ENCODE measurements around the gene CTNNA2.

Gene CTNNA2

DNA sequence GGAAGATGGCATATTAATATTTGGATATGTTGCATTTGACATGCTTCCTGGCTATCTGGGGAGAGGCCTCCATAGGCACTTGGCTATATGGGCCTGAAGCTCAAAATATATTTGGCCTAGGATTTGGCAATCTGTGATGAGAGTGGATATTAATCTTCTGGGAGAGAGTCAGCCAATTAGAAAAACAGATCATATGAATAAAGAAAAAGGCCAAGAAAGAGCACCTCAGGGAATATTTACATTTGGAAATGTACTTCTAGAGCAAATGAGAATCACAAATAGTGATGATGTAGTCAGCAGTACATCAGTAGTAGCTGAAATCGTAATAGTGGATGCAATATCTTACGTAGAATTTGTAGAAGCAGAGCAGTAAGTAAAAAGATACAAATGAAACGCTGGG lies 277.0 kb downstream of the CTNNA2 start:
- no peak for DNase-seq (ENCODE audit: low read depth, low spot score)

DNA sequence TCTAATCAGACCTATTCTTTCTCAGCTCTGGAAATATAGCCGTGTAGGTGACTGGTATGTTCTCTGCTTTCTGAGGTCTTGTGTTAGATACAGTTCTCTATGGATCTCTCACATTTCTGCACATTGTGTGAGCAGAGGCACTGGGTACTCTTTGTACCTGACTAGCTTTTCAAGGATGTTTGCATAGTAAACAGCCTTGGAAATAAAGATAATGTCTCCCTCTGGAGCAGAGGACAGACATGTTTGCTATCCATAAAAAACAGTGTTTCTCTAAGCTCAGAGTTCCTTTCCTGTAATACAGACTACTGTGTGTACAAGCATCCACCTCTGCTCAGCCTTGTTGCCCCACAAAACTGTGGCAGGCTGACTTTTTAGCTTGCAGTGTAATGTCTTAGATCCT lies 279.2 kb downstream of the CTNNA2 start:
- DNase-seq (ENCODE audit: low read depth, low spot score) = no peak

DNA sequence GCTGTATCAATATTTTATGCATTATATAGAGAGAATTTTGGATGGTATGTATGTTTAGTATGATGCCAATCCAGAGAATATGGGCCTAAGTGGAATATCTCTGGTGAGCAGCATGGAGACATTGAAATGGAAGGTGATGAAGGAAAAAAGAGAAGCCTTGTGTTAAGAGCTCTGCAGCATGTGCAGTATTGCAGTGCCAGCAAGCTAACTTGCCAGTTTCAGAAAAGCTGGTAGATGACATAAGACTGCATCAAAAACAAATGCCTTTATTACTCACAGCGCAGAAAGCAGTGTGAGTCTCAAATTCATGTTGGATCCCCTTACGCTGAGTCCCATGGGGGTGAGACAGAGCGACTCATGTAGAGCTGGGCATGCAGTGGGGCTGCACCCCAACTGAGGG lies 280.2 kb downstream of the CTNNA2 start:
- no peak for DNase-seq (ENCODE audit: low read depth, low spot score)

DNA sequence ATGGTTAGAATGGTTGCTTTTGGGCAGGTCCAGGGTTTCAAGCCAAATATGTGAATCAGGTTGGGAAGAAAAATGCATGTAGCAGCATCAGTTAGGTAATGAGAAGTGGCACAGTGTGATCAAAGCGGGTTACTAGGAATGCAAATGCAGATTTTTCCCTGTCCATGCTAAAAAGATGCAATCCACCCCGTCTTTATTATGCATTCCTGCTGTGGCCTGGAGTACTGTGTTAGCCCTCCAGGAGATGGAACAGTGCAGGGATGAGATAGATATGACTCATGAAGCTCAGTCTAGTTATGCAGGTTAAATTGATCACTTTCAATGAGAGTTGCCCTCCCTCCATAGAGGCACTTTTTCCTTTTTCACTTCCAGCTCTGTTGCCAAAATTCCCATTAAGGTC lies 283.8 kb downstream of the CTNNA2 start:
- DNase-seq (ENCODE audit: low read depth, low spot score) = no peak

DNA sequence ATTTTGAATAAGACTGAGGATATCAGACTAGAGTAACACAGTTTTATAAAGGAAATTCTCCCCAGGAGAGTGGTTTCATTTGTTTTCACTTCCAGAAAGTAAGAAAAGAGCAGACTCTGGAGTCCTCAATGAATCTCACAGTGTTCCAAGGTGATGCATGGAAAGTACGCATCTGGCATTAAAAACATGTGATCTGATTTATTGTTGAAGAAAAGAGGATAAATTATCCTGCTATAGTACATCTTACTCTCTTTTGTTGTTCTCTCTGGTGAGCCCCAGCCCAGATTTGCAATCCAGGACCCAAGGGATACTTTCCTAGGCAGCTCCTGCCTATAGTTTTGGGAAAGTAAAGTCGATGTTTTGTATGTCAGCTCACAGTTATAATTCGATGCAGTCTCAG lies 285.9 kb downstream of the CTNNA2 start:
- DNase-seq (ENCODE audit: low read depth, low spot score) = no peak

DNA sequence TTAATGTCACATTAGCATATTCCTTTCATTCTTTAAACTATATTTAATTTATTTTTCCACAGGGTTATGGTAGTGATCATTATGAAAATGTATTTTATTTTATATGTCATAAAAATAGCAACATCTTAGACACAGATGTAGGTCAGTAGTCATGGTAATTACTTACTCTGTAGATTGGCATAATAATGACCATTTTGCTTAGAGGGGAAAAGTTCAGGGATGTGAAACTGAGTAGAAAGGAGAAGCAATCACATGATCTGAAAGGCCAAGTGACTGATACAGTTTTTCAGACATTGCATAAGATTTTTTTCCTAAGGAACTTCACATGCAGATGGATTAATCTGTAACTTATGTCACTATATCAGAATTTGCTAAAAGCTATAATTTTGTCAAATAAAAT lies 286.9 kb downstream of the CTNNA2 start:
- no peak for DNase-seq (ENCODE audit: low read depth, low spot score)

DNA sequence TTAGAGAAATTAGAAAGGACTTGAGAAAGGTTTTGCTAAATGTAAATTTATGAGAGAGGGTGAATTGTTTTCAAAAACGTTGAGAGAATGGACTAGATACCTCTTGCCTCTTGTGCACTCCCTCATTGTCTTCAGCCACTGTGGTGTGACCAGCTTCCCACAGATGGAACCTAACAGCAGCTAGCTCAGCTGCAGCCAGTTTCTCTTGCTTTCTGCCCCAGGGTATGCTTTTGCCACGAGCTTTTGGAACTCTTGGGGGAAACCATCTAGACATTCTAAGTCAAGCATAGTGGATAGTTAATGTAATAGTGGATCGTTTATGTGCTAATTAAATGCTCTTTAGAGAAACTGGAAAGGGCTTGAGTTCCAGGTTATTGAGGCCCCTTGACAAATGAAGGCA lies 288.2 kb downstream of the CTNNA2 start:
- DNase-seq (ENCODE audit: low read depth, low spot score) = peak; percentile 23

DNA sequence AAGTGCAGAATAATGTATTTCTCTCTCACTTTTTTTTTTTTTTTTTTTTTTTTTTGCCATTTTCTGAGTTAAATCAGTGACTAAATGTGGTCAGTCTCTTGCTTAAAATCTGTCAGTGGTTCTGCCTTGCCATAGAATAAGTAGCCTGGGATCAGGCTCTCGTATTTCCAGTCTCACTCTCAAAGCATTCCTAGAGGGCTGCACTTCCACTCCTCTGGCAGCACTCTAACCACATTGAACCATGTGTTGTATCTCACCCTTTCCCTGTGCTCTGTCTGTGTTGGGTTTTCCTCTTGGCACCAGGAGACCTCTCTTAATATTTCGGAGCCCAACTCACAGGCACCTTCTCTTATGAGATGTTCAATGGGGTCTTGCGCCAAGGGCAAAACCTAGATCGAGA lies 304.4 kb downstream of the CTNNA2 start:
- DNase-seq (ENCODE audit: low read depth, low spot score) = no peak

DNA sequence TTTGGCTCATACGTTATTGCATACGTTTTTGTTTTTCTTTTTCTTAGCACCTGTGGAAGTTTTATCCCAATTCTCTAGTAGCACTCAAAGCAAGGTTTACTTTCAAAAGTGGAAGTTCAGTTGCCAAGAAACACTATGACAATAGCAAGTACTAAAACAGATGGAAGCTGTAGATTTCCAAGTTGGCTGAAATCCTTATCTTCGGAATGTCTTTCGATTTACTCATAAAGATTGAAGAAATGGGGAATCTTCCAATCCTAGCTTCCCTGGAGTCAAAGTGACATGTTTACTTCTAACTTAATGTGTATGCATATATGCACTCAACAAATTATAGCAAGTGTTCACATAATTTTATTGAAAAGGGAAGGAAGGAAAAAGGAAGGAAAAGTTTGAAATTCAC lies 307.4 kb downstream of the CTNNA2 start:
- DNase-seq (ENCODE audit: low read depth, low spot score) = no peak

DNA sequence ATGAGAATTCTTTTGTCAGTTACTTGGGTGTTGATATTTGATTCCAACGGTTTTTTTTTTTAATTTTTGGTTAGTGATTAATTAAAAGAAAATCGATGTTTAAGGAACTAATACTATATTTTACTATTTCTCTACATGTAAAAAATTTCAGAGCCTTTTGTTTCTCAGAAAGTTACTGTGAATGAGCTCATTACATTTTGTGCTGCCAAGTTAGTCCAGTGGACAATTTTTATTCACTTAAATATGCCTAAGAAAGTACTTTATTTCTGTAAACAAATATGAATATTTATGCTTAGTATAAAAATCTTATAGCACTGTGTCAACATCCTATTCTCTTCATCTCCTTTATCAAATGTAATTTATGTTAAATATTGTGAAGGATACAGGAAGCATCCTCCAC lies 309.3 kb downstream of the CTNNA2 start:
- no peak for DNase-seq (ENCODE audit: low read depth, low spot score)

DNA sequence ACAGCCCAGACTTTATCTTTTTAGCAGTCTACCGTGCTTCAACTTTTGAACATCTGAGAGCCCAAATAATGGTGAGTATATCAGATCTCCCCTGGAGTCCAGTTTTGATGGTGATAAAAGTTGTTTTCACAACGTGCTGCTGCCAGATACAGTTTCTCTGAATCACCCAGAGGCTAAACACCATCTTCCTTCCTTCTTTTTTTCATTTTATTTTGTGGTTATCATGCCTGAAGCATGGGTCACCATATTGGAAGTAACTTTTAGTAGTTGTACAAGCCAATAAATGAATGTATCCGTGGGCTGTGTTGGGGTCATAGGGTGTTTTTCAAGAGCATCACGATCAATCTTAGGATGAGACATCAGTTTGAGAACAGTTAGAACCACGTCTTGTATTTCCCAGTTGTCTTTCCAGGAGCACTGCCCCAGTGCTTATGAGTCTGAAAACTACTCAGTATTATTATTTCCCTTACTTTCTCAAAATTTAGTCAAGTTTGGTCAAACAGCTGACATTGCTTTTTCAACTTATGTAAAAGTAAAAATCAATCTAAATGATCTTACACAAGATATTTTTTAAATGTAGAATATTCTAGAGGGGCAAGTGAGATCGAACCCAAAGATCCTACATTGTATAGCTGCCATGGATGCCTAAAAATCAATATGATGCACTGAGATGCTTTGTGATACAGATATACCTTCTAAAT lies 311.4 kb downstream of the CTNNA2 start:
- no peak for DNase-seq (ENCODE audit: low read depth, low spot score)

DNA sequence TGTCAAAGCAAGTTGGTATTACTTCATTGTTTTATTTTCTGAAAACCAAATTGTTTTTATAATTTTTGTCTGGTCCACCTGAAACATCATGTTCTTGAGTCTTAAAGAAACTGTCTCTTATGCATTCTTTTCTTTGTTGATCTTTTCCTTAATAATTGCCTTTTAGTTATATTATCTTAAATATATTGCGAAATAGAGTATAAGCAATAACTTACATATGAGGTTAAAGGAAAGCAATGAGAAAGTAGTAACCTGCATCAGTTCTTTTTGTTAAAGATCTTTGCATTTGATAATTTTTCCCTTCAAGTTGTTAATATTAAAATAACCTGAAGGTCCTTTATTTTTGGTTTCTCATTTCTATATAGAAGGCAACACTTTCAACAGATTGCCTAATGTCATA lies 315.0 kb downstream of the CTNNA2 start:
- no peak for DNase-seq (ENCODE audit: low read depth, low spot score)

DNA sequence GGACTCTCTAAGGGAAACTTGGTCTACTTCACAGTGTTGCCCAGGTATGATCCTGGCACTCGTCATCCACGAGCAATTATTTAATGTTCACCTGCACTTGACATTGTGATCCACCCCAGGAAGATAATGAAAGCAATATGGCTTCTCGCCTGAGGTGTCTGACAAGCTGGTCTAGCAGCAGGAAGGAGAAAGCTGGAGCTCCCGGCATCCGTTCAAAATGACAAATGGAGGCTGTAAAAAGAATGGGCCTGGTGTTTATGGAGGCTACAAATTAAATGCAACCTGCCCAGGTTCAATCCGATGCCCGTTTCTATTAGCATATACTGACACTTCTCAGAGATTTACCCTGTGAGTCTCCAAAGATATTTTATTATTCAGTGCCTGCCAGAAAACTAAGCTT lies 317.6 kb downstream of the CTNNA2 start:
- no peak for DNase-seq (ENCODE audit: low read depth, low spot score)

DNA sequence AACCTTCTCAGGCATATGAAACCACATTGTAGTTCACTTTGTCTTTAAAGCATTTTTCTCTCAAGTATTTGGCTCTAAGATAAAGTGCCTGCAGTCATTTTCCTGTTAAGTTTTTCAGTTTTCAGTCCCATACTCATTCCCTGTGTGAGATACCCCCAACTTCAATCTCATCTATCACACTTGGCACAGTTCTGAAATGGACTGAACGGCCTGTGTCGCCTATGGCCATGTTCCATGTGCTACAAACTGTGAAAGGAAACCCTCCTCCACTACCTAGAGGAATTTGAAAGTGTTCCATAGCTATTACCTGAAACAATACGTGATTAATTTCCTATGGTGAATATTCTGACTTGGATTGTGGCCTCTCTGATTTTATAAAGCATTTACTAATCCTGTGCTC lies 319.1 kb downstream of the CTNNA2 start:
- DNase-seq (ENCODE audit: low read depth, low spot score) = no peak

DNA sequence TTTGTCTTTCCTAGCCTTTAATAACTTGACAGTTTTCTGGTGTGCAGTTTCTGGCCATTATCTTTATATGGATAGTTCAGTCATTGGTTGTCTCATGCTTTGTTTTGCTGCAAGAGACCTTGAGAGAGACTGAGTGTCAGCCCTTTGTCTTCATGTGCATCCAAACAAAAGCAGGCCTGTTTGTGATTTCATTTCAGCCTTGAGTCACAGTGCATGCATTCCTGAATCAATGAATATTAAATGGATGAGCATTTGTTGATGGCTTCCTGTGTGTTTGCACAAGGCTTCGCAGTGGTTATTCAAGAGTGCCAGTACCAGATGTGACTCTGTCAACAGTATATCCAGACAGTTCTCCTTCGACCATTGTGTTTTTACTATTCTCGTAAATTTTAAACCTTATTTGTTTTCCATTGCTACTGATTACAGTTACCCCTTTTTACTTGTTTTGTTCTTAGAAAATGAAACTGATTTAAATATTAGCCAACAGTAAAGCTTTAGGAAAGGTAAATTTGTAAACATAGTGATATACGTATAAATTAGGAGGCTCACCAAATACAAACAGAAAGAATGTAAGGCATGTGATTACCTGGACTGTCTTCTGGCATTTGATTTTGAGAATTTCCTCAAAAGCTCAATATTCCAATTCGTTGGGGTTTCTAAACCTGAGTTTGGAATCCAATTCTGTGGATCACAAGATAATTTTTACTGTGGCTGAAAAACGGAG lies 319.8 kb downstream of the CTNNA2 start:
- peak; percentile 27 for DNase-seq (ENCODE audit: low read depth, low spot score)

DNA sequence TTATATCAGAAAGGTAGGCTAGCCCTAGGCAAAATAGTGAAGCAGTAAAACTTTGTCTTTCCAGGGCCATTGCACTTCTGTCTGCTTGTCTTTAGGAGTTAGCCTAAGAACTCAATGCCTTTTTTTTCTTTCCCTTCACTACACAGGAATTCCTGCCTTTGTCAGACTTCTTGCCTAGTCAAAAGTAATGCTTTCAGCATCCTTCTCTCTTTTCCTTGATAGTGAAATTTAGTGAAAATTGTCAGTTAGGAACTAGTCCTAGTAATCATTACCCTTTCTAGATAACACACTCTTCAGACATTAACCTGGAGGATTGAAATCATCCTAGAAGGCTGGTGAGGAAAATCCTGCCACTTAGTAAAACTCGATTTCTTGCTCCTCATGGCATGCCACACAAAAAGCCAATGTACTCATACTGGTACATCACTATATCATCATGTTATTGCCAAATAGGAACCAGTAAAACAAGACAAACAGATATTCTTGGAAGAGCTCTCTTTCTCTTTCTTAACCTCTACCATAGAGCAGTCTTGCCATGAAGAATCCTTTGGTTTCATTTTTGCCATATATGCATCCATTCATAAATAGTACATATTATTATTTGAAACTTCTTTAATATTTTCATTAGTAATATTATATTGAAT lies 320.5 kb downstream of the CTNNA2 start:
- peak; percentile 19 for DNase-seq (ENCODE audit: low read depth, low spot score)

DNA sequence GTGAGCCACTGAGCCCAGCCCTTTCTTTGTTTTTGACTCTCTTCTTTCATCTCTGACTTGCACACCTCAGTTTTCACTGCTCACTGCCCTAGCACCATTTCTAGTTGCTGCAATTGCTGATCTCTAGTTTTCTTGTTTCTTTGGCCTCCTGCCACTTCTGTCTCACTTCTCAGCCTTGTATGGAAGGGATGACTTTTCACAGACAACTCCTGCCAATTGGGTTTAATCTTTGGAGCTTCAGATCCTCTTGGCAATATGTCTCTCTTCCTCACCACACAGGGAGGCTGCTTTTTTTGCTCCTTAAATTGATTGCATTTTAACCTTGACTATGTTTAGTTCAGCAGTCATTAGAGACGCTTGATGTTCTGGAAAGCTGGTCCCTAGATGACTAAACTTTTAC lies 323.1 kb downstream of the CTNNA2 start:
- no peak for DNase-seq (ENCODE audit: low read depth, low spot score)

DNA sequence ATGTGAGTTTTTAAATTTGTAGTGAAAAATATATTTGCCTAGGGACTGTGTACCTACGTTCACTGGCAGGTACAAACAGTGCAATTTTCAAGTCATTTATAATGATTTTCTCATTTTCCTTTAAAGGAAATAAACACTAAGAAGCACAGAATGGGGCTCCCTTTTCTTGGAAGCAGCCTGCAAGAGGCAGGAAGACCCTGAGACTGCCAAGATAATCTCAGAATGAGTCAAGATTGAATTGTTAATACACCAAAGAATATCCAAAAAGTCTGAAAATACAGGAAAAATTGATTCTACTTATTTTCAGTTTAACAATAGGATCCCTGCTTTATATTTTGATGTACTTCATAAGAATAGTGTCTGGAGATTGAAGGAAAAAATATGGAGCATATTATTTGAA lies 331.2 kb downstream of the CTNNA2 start:
- DNase-seq (ENCODE audit: low read depth, low spot score) = no peak

DNA sequence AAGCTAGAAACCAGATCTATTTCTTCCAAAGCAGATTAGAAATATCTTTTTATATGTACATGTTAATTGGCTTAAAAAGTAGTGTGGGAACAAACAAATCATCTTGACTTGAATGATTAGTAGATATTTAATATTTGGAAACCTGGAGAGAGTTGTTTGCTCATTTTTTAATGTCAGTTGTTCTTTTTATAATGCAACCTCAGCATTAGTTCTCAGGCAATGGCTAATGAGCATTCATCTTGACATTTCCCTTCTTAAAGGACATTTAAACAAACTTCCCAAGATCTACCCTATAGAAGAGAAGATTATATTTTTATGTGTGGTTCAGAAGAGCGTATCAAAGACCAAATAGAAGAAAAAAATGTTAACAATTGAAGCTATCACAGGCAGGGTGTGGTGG lies 334.0 kb downstream of the CTNNA2 start:
- DNase-seq (ENCODE audit: low read depth, low spot score) = no peak

DNA sequence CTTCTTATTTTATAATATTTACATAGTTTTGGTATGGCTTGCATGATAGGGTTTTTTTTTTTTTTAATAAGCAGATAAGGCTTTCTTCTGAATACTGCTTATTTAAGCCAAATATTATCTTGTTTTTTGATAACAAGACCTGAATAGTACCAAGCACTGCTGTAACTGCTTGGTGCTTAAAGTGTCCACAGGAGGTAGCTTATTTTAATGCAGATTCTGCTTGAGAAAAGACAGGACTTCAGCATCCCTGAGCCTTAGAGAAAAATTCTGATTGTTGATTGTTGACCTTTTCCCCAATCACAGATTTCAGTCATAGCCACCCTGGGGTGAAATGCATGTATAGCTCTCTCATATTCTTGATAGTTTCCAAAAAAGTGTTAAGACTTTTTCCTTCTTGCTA lies 336.4 kb downstream of the CTNNA2 start:
- DNase-seq (ENCODE audit: low read depth, low spot score) = no peak

DNA sequence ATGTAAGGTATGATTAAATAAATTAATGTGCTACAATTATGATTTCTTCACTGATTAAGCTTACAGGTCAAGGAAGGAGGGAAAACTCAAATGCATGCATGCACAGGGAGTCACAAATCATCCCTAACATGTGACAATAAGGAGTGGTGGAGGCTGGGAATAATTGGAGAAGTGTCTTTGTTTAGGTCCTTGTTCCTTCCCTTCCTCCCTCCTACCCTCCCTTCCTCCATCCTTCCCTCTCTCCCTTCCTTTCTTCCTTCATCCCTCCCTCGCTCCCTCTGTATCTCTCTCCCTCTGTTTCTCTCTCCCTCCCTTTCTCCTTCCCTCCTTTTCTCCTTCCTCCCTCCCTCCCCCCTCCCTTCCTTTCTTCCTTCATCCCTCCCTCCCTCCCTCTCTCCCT lies 337.1 kb downstream of the CTNNA2 start:
- DNase-seq (ENCODE audit: low read depth, low spot score) = no peak

DNA sequence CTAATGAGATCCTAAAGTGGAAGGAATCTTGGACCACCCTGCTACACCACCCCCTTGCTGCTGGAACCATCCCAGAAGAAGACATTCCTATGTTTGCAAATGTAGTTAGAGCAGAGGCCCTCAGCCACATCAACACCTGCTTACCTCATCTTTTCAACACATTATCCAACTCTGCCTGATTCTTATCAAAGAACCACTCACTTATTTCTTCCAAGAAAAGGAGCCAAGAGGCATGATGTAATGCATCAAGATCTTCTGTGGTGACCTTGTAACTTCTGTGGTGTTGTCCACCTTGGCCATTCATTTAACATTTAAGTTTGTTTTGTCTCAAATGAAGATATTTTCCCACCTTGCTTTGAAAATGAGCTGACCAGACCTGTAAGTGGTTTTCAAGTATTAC lies 338.1 kb downstream of the CTNNA2 start:
- no peak for DNase-seq (ENCODE audit: low read depth, low spot score)

Data from ELF-1 (cell line).